Spleen (tissue), 7 donors: ENCODE measurements around the gene NUP88.

Experiments used
- POLR2A ChIP-seq, 3 donors: fragments of 450-650 bp; IDR thresholded peaks; one replicate each; pipeline ENCODE4 v1.5.1; 2017; ENCODE audit warnings: antibody characterized with exemption in 3 of 3, mild to moderate bottlenecking in 1 of 3
- TF ChIP-seq, protein P1 (sequence below), 11 experiments: fragments of 200-600 bp in 7 of 11; fragments of 450-650 bp in 4 of 11; sonication (generic) in 4 of 11; IDR thresholded peaks in 8 of 11; conservative IDR thresholded peaks in 3 of 11; 1 replicate in 7 of 11; 2 replicates in 4 of 11; pipeline versions ENCODE4 v1.4.0 to v1.8.0; 2016 to 2021; ENCODE audit warnings: antibody characterized with exemption in 11 of 11, inconsistent platforms in 4 of 11, mild to moderate bottlenecking in 1 of 11
- donor health status: DM: no; HTN: no; CAD: no; lungs with moderate emphysema.
- donor health status: DM: no; HTN: no; CAD: no.
- donor health status: DM: no; HTN: no; CAD: no.

DNA sequence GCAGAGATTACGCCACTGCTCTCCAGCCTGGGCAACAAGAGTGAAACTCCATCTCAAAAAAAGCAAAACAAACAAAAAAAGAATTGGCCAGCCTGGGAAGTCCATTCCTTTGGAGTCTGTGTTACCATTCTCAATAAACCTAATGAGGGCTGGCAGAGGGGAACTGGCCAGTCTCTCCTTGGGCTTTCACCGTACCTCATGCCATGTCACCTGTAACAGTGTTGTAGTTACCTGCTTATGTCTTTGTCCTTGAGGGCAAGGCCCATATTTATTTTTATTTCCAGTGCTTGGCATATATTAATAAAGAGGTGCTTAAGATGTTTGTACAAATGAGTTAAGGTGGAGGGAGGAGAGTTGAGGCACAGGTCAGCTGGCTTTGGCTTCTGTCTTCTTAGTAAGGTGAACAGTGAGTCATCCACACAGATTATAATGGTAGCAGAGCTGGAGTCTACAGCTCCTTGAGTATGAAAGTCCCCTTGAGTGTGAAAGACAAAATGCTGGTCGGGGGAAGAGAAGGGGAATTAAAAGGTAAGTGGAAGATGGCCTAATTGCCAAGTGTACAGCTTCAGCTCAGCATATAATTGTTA, 11.0 kb upstream of the NUP88 start:
- TF ChIP-seq, protein P1, sequence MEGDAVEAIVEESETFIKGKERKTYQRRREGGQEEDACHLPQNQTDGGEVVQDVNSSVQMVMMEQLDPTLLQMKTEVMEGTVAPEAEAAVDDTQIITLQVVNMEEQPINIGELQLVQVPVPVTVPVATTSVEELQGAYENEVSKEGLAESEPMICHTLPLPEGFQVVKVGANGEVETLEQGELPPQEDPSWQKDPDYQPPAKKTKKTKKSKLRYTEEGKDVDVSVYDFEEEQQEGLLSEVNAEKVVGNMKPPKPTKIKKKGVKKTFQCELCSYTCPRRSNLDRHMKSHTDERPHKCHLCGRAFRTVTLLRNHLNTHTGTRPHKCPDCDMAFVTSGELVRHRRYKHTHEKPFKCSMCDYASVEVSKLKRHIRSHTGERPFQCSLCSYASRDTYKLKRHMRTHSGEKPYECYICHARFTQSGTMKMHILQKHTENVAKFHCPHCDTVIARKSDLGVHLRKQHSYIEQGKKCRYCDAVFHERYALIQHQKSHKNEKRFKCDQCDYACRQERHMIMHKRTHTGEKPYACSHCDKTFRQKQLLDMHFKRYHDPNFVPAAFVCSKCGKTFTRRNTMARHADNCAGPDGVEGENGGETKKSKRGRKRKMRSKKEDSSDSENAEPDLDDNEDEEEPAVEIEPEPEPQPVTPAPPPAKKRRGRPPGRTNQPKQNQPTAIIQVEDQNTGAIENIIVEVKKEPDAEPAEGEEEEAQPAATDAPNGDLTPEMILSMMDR (IDR thresholded peaks at IDR 0.05 in 8 of 11, conservative IDR thresholded peaks at IDR 0.05 in 3 of 11), result no peak
- TF ChIP-seq POLR2A (IDR thresholded peaks at IDR 0.05), result no peak
